ENCODE data around the gene ATP13A1. TPM values are rescaled to one million over a fixed set of nuclear protein-coding genes. Genes with fewer than 3 reads are reported as not detected.
"Not testable (repeated sequence)": the region's sequence is repeated elsewhere in the genome, so short reads cannot be mapped to it uniquely, and the experiment has no call there.

ATP13A1 gene
- total RNA-seq, 1 experiment from 2014 or later = 36.0 TPM

- in situ Hi-C loops (cut with HindIII; ENCODE audit: low sequenced_read_pairs) = no loop called here
- DNase-seq (ENCODE audit: low spot score) = no peak
Observed at GRCh38 chr19:19628501-19629134, 34.9 kb downstream of the ATP13A1 start.

- no peak for DNase-seq (ENCODE audit: low spot score)
- in situ Hi-C loops (cut with HindIII; ENCODE audit: low sequenced_read_pairs) = no loop called here
Observed at GRCh38 chr19:19627621-19628500, 35.6 kb downstream of the ATP13A1 start, which contains the start of gene LPAR2. Gene LPAR2, minus strand, starts transcription at chr19:19628220. Its CDS starts 945 bp downstream, at chr19:19627275.

GRCh38 chr19:19626516-19627472 lies 36.7 kb downstream of the ATP13A1 start:
- no peak for DNase-seq (ENCODE audit: low spot score)
- in situ Hi-C loops (cut with HindIII; ENCODE audit: low sequenced_read_pairs) = no loop called here

DNA sequence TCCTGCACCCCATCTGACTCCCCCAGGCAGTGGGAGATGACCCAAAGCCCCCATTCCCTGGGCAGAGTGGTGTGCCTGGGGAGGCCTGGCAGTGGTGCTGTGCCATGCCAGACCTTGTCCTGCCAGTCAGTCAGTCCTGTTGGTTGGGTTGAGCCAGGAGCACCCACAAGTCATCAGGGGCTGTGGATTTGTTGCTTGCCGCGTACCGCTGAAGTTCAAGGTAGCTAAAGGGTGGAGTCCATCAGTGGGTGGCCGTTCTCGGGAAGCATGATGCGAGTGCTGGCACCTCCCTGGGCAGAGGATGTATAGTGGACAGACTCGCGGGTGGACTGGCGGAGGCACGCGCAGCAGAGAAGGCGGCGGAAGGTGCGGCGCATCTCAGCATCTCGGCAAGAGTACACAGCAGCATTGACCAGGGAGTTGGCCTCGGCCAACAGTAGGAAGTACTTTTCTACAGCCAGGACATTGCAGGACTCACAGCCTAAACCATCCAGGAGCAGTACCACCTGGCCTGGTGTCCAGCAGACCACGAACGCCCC lies 39.4 kb downstream of the ATP13A1 start:
- in situ Hi-C loops (cut with HindIII; ENCODE audit: low sequenced_read_pairs) = no loop called here
- no peak for DNase-seq (ENCODE audit: low spot score)

- no peak for DNase-seq (ENCODE audit: low spot score)
- in situ Hi-C loops (cut with HindIII; ENCODE audit: low sequenced_read_pairs) = no loop called here
Observed at GRCh38 chr19:19623383-19623782, 40.1 kb downstream of the ATP13A1 start.

- DNase-seq (ENCODE audit: low spot score) = no peak
- in situ Hi-C loops (cut with HindIII; ENCODE audit: low sequenced_read_pairs) = no loop called here
Observed at GRCh38 chr19:19619849-19620210, 43.6 kb downstream of the ATP13A1 start.

GRCh38 chr19:19619181-19619848 lies 44.2 kb downstream of the ATP13A1 start:
- in situ Hi-C loops (cut with HindIII; ENCODE audit: low sequenced_read_pairs) = no loop called here
- no peak for DNase-seq (ENCODE audit: low spot score)

GRCh38 chr19:19618219-19619051 lies 45.0 kb downstream of the ATP13A1 start, which contains the start of gene PBX4:
Gene PBX4, minus strand, starts transcription at chr19:19618687. Its CDS starts 58 bp downstream, at chr19:19618629.
- in situ Hi-C loops (cut with HindIII; ENCODE audit: low sequenced_read_pairs) = no loop called here
- peak; percentile 69 for DNase-seq (ENCODE audit: low spot score)

DNA sequence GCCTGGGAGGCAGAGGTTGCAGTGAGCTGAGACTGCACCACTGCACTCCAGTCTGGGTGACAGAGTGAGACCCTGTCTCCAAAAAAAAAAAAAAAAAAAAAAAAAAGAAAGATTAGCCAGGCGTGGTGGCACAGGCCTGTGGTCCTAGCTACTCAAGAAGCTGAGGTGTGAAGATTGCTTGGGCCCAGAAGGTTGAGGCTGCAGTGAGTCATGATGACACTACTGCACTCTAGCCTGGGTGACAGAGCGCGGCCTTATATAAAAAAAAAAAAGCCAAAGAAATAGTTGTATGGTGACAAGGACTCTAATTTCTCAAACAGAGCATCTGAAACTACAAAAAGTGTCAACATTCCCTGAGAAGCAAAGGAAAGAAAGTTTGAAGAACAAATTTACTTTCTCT lies 48.4 kb downstream of the ATP13A1 start:
- in situ Hi-C loops (cut with HindIII; ENCODE audit: low sequenced_read_pairs) = no loop called here
- DNase-seq (ENCODE audit: low spot score) = no peak

DNA sequence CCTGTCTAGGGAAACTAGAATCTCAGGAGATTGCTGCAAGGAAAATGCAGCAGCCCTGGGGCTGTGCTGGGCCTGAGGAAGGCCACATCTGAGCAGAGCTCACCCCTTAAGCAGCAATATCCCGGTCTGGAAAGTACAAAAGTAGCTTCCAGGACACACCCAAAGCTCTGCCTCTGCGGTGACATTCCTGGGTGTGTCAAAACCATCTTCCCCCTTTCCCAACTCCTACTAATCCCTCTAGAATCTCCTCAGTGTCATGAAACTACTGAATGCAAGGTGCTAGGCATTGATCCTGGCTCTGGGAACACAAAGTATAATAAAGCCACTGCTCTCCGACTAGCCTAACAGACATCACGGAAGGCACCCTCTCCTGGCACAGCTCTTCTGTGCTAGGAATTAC lies 50.0 kb downstream of the ATP13A1 start:
- DNase-seq (ENCODE audit: low spot score) = no peak
- in situ Hi-C loops (cut with HindIII; ENCODE audit: low sequenced_read_pairs) = no loop called here

- DNase-seq (ENCODE audit: low spot score) = no peak
- in situ Hi-C loops (cut with HindIII; ENCODE audit: low sequenced_read_pairs) = no loop called here
Observed at GRCh38 chr19:19610376-19611202, 52.9 kb downstream of the ATP13A1 start.

DNA sequence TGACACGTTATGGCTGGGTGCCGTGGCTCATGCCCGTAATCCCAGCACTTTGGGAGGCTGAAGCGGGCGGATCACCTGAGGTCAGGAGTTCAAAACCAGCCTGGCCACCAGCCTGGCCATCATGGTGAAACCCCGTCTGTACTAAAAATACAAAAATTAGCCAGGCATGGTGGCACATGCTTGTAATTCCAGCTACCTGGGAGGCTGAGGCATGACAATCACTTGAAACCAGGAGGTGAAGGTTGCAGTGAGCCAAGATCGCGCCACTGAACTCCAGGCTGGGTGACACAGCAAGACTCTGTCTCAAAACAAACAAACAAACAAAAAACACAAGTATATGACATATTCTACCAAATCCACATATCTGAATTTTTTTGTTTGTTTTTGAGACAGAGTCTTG lies 56.8 kb downstream of the ATP13A1 start:
- DNase-seq (ENCODE audit: low spot score); in situ Hi-C loops (cut with HindIII; ENCODE audit: low sequenced_read_pairs): not testable (repeated sequence)

GRCh38 chr19:19606021-19606420 lies 57.5 kb downstream of the ATP13A1 start:
- in situ Hi-C loops (cut with HindIII; ENCODE audit: low sequenced_read_pairs) = no loop called here
- DNase-seq (ENCODE audit: low spot score) = no peak

DNA sequence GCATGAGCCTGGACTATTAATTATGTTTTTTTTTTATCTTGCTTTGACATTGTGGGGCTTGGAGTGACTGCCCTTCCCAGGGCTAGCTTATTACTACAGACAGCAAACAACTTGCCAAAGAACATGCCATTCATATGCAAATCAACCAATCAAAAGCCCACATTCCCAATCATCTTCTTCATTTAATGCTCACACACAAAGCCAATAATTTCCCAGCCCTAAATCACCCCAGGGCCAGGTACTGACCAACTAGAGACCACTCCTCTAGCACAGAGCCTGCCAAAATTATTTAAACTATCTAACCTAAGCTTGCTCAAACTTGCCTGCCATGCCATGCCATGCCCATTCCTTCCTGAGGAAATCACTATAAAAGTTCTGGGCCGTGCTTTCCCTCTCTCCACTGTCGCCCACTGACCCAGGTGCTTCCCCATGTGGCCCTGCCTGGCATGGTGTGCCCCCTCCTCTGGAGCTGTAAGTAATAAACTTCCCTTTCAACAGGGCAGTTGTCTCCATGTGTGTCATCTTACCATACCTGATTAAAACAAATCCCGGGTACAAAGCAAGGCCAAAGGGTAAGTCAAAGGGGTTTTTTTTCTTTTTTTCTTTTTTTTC lies 60.7 kb downstream of the ATP13A1 start:
- DNase-seq (ENCODE audit: low spot score) = no peak
- in situ Hi-C loops (cut with HindIII; ENCODE audit: low sequenced_read_pairs) = no loop called here

- DNase-seq (ENCODE audit: low spot score) = no peak
- in situ Hi-C loops (cut with HindIII; ENCODE audit: low sequenced_read_pairs) = no loop called here
Observed at GRCh38 chr19:19602136-19602712, 61.3 kb downstream of the ATP13A1 start.

- in situ Hi-C loops (cut with HindIII; ENCODE audit: low sequenced_read_pairs) = no loop called here
- no peak for DNase-seq (ENCODE audit: low spot score)
Observed at GRCh38 chr19:19600793-19601330, 62.6 kb downstream of the ATP13A1 start.
